HepG2 (cell line): ENCODE measurements around the gene PEX10. TPM values are rescaled to one million over a fixed set of nuclear protein-coding genes. Genes with fewer than 3 reads are reported as not detected.

Experiments used
- ARID4A ChIP-seq: sonication (generic); formaldehyde crosslinking; IDR thresholded peaks from 2 replicates; pipeline ENCODE4 v1.5.0; 2020; ENCODE audit warnings: mild to moderate bottlenecking, missing genetic modification reagents, borderline replicate concordance
- FOXM1 ChIP-seq: sonication (generic); formaldehyde crosslinking; IDR thresholded peaks from 2 replicates; pipeline ENCODE4 v1.5.0; 2020; ENCODE audit warnings: missing genetic modification reagents
- MAFF ChIP-seq: IDR thresholded peaks from 2 replicates; pipeline ENCODE4 v1.6.1; 2011; ENCODE audit warnings: low read depth, low read length, improper control_type of control experiment
- NR3C1 ChIP-seq: sonication (generic); formaldehyde crosslinking; IDR thresholded peaks from 2 replicates; pipeline ENCODE4 v1.4.0; 2020; ENCODE audit warnings: missing genetic modification reagents
- SOX13 ChIP-seq, 3 experiments: fragments of 450-650 bp in 1 of 3; sonication (generic) in 1 of 3; formaldehyde crosslinking in 1 of 3; IDR thresholded peaks in 2 of 3; conservative IDR thresholded peaks in 1 of 3; 2 replicates each; pipeline versions ENCODE4 v1.5.0 to v1.6.1; 2016 to 2020; ENCODE audit warnings: antibody characterized with exemption in 1 of 3, mild to moderate bottlenecking in 1 of 3, missing compliant biosample characterization in 1 of 3, missing genetic modification reagents in 1 of 3, moderate library complexity in 1 of 3
- TAF15 ChIP-seq: fragments of 200-400 bp; formaldehyde crosslinking; IDR thresholded peaks from one replicate; pipeline ENCODE4 v1.6.1; 2018; ENCODE audit warnings: mild to moderate bottlenecking, low read depth, low read length; ENCODE audit not compliant: poor library complexity, severe bottlenecking
- ZBTB1 ChIP-seq: sonication (generic); formaldehyde crosslinking; IDR thresholded peaks from 2 replicates; pipeline ENCODE4 v1.4.0; 2020; ENCODE audit warnings: missing genetic modification reagents, borderline replicate concordance
- ZNF280B ChIP-seq: sonication (generic); formaldehyde crosslinking; IDR thresholded peaks from 2 replicates; pipeline ENCODE4 v1.5.0; 2020; ENCODE audit warnings: missing genetic modification reagents, mild to moderate bottlenecking, borderline replicate concordance
- ZNF33B ChIP-seq: sonication (generic); formaldehyde crosslinking; IDR thresholded peaks from 2 replicates; pipeline ENCODE4 v1.5.1; 2020; ENCODE audit warnings: mild to moderate bottlenecking, missing genetic modification reagents
- ZSCAN21 ChIP-seq: sonication (generic); formaldehyde crosslinking; IDR thresholded peaks from 2 replicates; pipeline ENCODE4 v1.8.0; 2022; ENCODE audit warnings: mild to moderate bottlenecking, missing genetic modification reagents, moderate library complexity, borderline replicate concordance
- polyA plus RNA-seq, 8 experiments: library from polyadenylated mRNA; depleted of rRNA in 3 of 8; stranded (reverse) in 7 of 8; unstranded in 1 of 8; fragments of >200 nt; fragmentation: Illumina TruSeq in 4 of 8; extraction: Trizol in 4 of 8; gene quantifications; 2 replicates each; pipeline versions ENCODE4 v1.2.1 to v1.2.3, GENCODE V29; 2011 to 2016; ENCODE audit warnings: low read depth in 4 of 8, missing spikeins in 1 of 8, mixed read lengths in 1 of 8; ENCODE audit not compliant: insufficient read depth in 1 of 8
- total RNA-seq, 5 experiments: library from RNA; depleted of rRNA; stranded (reverse); fragments of >200 nt; fragmentation: Illumina TruSeq; extraction: Trizol; gene quantifications; 2 replicates each; pipeline ENCODE4 v1.2.3, GENCODE V29; 2016; ENCODE audit warnings: low read depth in 1 of 5
- TF ChIP-seq, protein P1 (sequence below): sonication (generic); formaldehyde crosslinking; IDR thresholded peaks from 2 replicates; pipeline ENCODE4 v1.4.0; 2020; ENCODE audit warnings: missing genetic modification reagents
- TF ChIP-seq, protein P2 (sequence below): sonication (generic); formaldehyde crosslinking; IDR thresholded peaks from 2 replicates; pipeline ENCODE4 v1.8.0; 2022; ENCODE audit warnings: missing genetic modification reagents, mild to moderate bottlenecking, borderline replicate concordance
- TF ChIP-seq, protein P3 (sequence below): sonication (generic); formaldehyde crosslinking; IDR thresholded peaks from 2 replicates; pipeline ENCODE4 v1.4.0; 2020; ENCODE audit warnings: missing genetic modification reagents

The PEX10 gene
- total and polyA plus RNA-seq, 2 of the 13 experiments (the other 11 are each of a cell fraction or from before 2014, with no cell fraction given), result 16.1 to 39.6 TPM

DNA sequence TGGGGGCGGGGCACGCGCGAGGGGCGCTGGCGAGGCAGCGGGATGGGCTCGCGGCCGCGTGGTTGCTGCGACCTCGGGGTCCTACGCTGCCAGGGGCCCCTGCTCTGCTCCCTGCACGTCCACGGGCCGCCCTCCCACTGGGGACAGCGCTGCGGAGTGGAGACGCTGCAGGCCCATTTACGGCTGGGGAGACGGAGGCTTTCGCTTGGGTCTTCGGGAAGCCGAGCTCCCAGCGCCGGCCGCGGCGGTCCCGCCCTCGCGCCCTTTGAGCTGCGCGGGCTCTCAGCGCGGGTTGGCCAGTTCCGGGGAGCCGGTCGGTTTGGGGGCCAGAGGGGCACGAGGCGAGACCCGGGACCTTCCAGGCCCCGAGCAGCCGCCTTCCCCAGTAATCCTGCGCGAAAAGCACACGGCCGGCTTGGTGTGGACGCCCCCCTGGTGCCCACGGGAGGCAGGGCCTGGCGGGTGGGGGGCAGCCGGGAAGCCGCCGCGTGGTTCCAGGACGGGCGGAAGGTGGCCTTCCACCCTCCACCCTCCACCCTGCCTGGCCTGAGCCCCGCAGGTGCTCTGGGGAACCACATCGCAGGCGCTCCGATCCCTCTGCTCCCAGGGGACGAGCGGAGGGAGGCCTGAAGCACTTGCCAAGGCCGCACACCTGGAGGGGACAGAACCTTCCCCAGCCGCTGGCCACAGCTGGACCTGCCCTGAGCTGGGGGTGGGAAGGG is 570 bp upstream of the PEX10 start (continued):
- peak; percentile 87; the same call in 1 of the 2 replicates for TF ChIP-seq ARID4A (CRISPR knock-in tag)
- TF ChIP-seq NR3C1 (CRISPR knock-in tag), result no peak
- no peak for TF ChIP-seq SOX13 (IDR thresholded peaks at IDR 0.05)
- 0 out of 4 replicates have a peak, but pooled peaks of 1 of the 2 experiments have one; percentile 21 for TF ChIP-seq SOX13 (CRISPR knock-in tag; conservative IDR thresholded peaks at IDR 0.05 in 1 of 2, IDR thresholded peaks at IDR 0.05 in 1 of 2)
- no peak for TF ChIP-seq MAFF
- TF ChIP-seq ZNF33B (CRISPR knock-in tag), result peak; percentile 74
- TF ChIP-seq, protein P1, sequence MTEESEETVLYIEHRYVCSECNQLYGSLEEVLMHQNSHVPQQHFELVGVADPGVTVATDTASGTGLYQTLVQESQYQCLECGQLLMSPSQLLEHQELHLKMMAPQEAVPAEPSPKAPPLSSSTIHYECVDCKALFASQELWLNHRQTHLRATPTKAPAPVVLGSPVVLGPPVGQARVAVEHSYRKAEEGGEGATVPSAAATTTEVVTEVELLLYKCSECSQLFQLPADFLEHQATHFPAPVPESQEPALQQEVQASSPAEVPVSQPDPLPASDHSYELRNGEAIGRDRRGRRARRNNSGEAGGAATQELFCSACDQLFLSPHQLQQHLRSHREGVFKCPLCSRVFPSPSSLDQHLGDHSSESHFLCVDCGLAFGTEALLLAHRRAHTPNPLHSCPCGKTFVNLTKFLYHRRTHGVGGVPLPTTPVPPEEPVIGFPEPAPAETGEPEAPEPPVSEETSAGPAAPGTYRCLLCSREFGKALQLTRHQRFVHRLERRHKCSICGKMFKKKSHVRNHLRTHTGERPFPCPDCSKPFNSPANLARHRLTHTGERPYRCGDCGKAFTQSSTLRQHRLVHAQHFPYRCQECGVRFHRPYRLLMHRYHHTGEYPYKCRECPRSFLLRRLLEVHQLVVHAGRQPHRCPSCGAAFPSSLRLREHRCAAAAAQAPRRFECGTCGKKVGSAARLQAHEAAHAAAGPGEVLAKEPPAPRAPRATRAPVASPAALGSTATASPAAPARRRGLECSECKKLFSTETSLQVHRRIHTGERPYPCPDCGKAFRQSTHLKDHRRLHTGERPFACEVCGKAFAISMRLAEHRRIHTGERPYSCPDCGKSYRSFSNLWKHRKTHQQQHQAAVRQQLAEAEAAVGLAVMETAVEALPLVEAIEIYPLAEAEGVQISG, result peak; percentile 60; the same call in 1 of the 2 replicates
- TF ChIP-seq, protein P2, sequence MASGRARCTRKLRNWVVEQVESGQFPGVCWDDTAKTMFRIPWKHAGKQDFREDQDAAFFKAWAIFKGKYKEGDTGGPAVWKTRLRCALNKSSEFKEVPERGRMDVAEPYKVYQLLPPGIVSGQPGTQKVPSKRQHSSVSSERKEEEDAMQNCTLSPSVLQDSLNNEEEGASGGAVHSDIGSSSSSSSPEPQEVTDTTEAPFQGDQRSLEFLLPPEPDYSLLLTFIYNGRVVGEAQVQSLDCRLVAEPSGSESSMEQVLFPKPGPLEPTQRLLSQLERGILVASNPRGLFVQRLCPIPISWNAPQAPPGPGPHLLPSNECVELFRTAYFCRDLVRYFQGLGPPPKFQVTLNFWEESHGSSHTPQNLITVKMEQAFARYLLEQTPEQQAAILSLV (CRISPR knock-in tag), result peak; percentile 87; the same call in 1 of the 2 replicates
- no peak for TF ChIP-seq TAF15
- TF ChIP-seq ZSCAN21 (CRISPR knock-in tag), result peak; percentile 87
- no peak; the same call in 1 of the 2 replicates for TF ChIP-seq ZNF280B
- no peak for TF ChIP-seq FOXM1 (CRISPR knock-in tag)
- TF ChIP-seq, protein P3, sequence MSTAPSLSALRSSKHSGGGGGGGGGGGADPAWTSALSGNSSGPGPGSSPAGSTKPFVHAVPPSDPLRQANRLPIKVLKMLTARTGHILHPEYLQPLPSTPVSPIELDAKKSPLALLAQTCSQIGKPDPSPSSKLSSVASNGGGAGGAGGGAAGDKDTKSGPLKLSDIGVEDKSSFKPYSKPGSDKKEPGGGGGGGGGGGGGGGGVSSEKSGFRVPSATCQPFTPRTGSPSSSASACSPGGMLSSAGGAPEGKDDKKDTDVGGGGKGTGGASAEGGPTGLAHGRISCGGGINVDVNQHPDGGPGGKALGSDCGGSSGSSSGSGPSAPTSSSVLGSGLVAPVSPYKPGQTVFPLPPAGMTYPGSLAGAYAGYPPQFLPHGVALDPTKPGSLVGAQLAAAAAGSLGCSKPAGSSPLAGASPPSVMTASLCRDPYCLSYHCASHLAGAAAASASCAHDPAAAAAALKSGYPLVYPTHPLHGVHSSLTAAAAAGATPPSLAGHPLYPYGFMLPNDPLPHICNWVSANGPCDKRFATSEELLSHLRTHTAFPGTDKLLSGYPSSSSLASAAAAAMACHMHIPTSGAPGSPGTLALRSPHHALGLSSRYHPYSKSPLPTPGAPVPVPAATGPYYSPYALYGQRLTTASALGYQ (CRISPR knock-in tag), result 0 out of 2 replicates have a peak, but pooled peaks have one; percentile 57
- no peak for TF ChIP-seq ZBTB1
